HT1080 (cell line): ENCODE measurements around the gene TRIAP1. TPM values are rescaled to one million over a fixed set of nuclear protein-coding genes. Genes with fewer than 3 reads are reported as not detected.

Experiments used
- total RNA-seq: library from RNA; depleted of rRNA; stranded (reverse); fragments of >200 nt; shearing (Covaris generic); gene quantifications from 2 replicates; pipeline ENCODE4 v1.2.3, GENCODE V29; 2014; rRNA removed

The TRIAP1 gene
- total RNA-seq, 1 experiment from 2014 or later: 44.0 TPM

Other genes starting within 250 kb of the TRIAP1 start
- gene RPLP0, start 245.3 kb downstream of the TRIAP1 start, total RNA-seq: 4,836 and 5,375 TPM in 2 replicates
- 162 and 238 TPM in 2 replicates for gene PXN, start 180.7 kb downstream of the TRIAP1 start, total RNA-seq
- gene RNU4-2, start 154.5 kb downstream of the TRIAP1 start, total RNA-seq: not detected in 2 replicates
- gene RNU4-1, start 153.1 kb downstream of the TRIAP1 start, total RNA-seq: not detected in 2 replicates
- 0.40 and 1.6 TPM in 2 replicates for gene SIRT4, start 144.1 kb downstream of the TRIAP1 start, total RNA-seq
- gene PLA2G1B, start 118.6 kb downstream of the TRIAP1 start, total RNA-seq: not detected in 2 replicates
- gene MSI1, start 77.2 kb downstream of the TRIAP1 start, total RNA-seq: 0.40 and 0.92 TPM in 2 replicates
- gene COX6A1, start 8.3 kb downstream of the TRIAP1 start, total RNA-seq: 740 and 780 TPM in 2 replicates
- 20.9 and 23.5 TPM in 2 replicates for gene GATC, start 60 bp upstream of the TRIAP1 start, total RNA-seq
- 251 and 280 TPM in 2 replicates for gene SRSF9, start 23.4 kb upstream of the TRIAP1 start, total RNA-seq
- gene DYNLL1, start 49.7 kb upstream of the TRIAP1 start, total RNA-seq: 510 and 696 TPM in 2 replicates
- gene COQ5, start 82.8 kb upstream of the TRIAP1 start, total RNA-seq: 50.4 and 52.0 TPM in 2 replicates
- gene RNF10, start 88.0 kb upstream of the TRIAP1 start, total RNA-seq: 35.1 and 43.3 TPM in 2 replicates
- gene POP5, start 135.0 kb upstream of the TRIAP1 start, total RNA-seq: 58.9 and 60.4 TPM in 2 replicates
- gene CABP1, start 194.2 kb upstream of the TRIAP1 start, total RNA-seq: not detected in 2 replicates
- 98.3 and 99.4 TPM in 2 replicates for gene MLEC, start 240.8 kb upstream of the TRIAP1 start, total RNA-seq